Gastrocnemius medialis (tissue), 4 donors: Measurements from ENCODE around the gene WTAP.

Source experiments
- POLR2A ChIP-seq, 2 donors: fragments of 450-650 bp; IDR thresholded peaks; one replicate each; pipeline ENCODE4 v1.6.1; 2017; ENCODE audit warnings: antibody characterized with exemption in 2 of 2, mild to moderate bottlenecking in 2 of 2, moderate library complexity in 2 of 2
- TF ChIP-seq, protein P1 (sequence below), 5 experiments: fragments of 450-650 bp in 3 of 5; fragments of 200-600 bp in 2 of 5; sonication (generic) in 2 of 5; IDR thresholded peaks in 4 of 5; conservative IDR thresholded peaks in 1 of 5; 1 replicate in 4 of 5; 2 replicates in 1 of 5; pipeline ENCODE4 v1.5.1; 2016 to 2019; ENCODE audit warnings: antibody characterized with exemption in 5 of 5, mild to moderate bottlenecking in 3 of 5, moderate library complexity in 3 of 5

DNA sequence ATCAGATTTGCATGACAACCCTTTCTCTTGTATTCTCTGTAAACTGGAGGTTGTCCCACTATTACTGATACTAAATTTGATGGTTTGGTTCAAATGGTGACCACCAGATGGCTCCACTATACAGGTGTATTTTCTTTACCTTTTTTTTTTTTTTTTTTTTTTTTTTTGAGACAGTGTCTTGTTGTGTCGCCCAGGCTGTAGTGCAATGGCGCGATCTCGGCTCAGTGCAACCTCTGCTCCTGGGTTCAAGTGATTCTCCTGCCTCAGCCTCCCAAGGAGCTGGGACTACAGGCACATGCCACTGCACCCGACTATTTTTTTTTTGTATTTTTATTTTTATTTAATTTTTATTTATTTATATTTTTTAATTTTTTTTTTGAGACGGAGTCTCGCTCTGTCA, 6.6 kb upstream of the WTAP start:
- TF ChIP-seq, protein P1, sequence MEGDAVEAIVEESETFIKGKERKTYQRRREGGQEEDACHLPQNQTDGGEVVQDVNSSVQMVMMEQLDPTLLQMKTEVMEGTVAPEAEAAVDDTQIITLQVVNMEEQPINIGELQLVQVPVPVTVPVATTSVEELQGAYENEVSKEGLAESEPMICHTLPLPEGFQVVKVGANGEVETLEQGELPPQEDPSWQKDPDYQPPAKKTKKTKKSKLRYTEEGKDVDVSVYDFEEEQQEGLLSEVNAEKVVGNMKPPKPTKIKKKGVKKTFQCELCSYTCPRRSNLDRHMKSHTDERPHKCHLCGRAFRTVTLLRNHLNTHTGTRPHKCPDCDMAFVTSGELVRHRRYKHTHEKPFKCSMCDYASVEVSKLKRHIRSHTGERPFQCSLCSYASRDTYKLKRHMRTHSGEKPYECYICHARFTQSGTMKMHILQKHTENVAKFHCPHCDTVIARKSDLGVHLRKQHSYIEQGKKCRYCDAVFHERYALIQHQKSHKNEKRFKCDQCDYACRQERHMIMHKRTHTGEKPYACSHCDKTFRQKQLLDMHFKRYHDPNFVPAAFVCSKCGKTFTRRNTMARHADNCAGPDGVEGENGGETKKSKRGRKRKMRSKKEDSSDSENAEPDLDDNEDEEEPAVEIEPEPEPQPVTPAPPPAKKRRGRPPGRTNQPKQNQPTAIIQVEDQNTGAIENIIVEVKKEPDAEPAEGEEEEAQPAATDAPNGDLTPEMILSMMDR (IDR thresholded peaks at IDR 0.05 in 4 of 5, conservative IDR thresholded peaks at IDR 0.05 in 1 of 5), result peak in 3 of 5 experiments; percentile 19 to 42 (median 38)
- no peak for TF ChIP-seq POLR2A (IDR thresholded peaks at IDR 0.05)
